HG03103 (cell line): ENCODE results near the gene YIF1A.
"Not testable (repeated sequence)": the region's sequence is repeated elsewhere in the genome, so short reads cannot be mapped to it uniquely, and the experiment has no call there.

Experiments used
- ATAC-seq: cut with Tn5 transposase; IDR thresholded peaks from one replicate; pipeline ENCODE4 v1.9.1; 2021; ENCODE audit warnings: low read depth; ENCODE audit not compliant: unreplicated experiment

Gene YIF1A

GRCh38 chr11:66312549-66313320 is 23.8 kb upstream of the YIF1A start:
- ATAC-seq, result peak; percentile 60

- peak; percentile 58 for ATAC-seq
Observed at GRCh38 chr11:66311965-66312548, 23.1 kb upstream of the YIF1A start.

- ATAC-seq, result no peak
Observed at GRCh38 chr11:66311470-66311964, 22.6 kb upstream of the YIF1A start.

GRCh38 chr11:66310803-66311440 is 22.0 kb upstream of the YIF1A start:
- not testable (repeated sequence) for ATAC-seq

GRCh38 chr11:66310324-66310723 is 21.4 kb upstream of the YIF1A start:
- ATAC-seq, result no peak

- ATAC-seq, result no peak
Observed at GRCh38 chr11:66309475-66309874, 20.5 kb upstream of the YIF1A start.

- ATAC-seq, result no peak
Observed at GRCh38 chr11:66302656-66303055, 13.7 kb upstream of the YIF1A start.

- no peak for ATAC-seq
Observed at GRCh38 chr11:66299186-66299585, 10.2 kb upstream of the YIF1A start.

- no peak for ATAC-seq
Observed at GRCh38 chr11:66297610-66298009, 8.7 kb upstream of the YIF1A start.

GRCh38 chr11:66294626-66295620 is 6.0 kb upstream of the YIF1A start:
- no peak for ATAC-seq

GRCh38 chr11:66293777-66294625 is 5.1 kb upstream of the YIF1A start:
- ATAC-seq, result no peak

- ATAC-seq, result no peak
Observed at GRCh38 chr11:66293352-66293751, 4.4 kb upstream of the YIF1A start.

- no peak for ATAC-seq
Observed at GRCh38 chr11:66292543-66293332, 3.8 kb upstream of the YIF1A start.

GRCh38 chr11:66291706-66292542 is 3.0 kb upstream of the YIF1A start, which contains the start of gene TMEM151A:
Gene TMEM151A (plus strand): TSS chr11:66291894. CDS start chr11:66292014, 120 bp downstream.
- no peak for ATAC-seq

- ATAC-seq, result no peak
Observed at GRCh38 chr11:66291303-66291705, 2.4 kb upstream of the YIF1A start.

- ATAC-seq, result no peak
Observed at GRCh38 chr11:66290330-66290621, 1.3 kb upstream of the YIF1A start.

GRCh38 chr11:66289548-66290329 is 796 bp upstream of the YIF1A start:
- ATAC-seq, result peak; percentile 26
